Liver (tissue), 3 donors: ENCODE measurements around the gene UGGT2.

Experiments
- FOXA1 ChIP-seq: IDR thresholded peaks from 2 replicates; pipeline ENCODE4 v1.6.1; 2016; ENCODE audit warnings: antibody characterized with exemption
- FOXA2 ChIP-seq: IDR thresholded peaks from 2 replicates; pipeline ENCODE4 v1.6.1; 2016; ENCODE audit warnings: antibody characterized with exemption
- NR2F2 ChIP-seq: IDR thresholded peaks from 2 replicates; pipeline ENCODE4 v1.6.1; 2016; ENCODE audit warnings: antibody characterized with exemption
- RXRA ChIP-seq, 2 donors: IDR thresholded peaks; 2 replicates each; pipeline ENCODE4 v1.6.1; 2017 to 2018; ENCODE audit warnings: antibody characterized with exemption in 2 of 2, mild to moderate bottlenecking in 1 of 2
- SP1 ChIP-seq: IDR thresholded peaks from 2 replicates; pipeline ENCODE4 v1.6.1; 2018; ENCODE audit warnings: antibody characterized with exemption, mild to moderate bottlenecking
- YY1 ChIP-seq: IDR thresholded peaks from 2 replicates; pipeline ENCODE4 v1.6.1; 2016; ENCODE audit warnings: antibody characterized with exemption, mild to moderate bottlenecking
- TF ChIP-seq, protein P1 (sequence below): fragments of 150-350 bp; IDR thresholded peaks from 2 replicates; pipeline ENCODE4 v1.5.1; 2017; ENCODE audit warnings: improper control_type of control experiment, low read depth, low read length; ENCODE audit not compliant: missing input control
- TF ChIP-seq, protein P2 (sequence below): IDR thresholded peaks from 2 replicates; pipeline ENCODE4 v1.6.1; 2016; ENCODE audit warnings: antibody characterized with exemption
- TF ChIP-seq, protein P3 (sequence below): IDR thresholded peaks from 2 replicates; pipeline ENCODE4 v1.6.1; 2016; ENCODE audit warnings: antibody characterized with exemption
- TF ChIP-seq, protein P4 (sequence below): IDR thresholded peaks from 2 replicates; pipeline ENCODE4 v1.6.1; 2016; ENCODE audit warnings: antibody characterized with exemption, mild to moderate bottlenecking
- donor health status: healthy.
- donor health status: healthy.

DNA sequence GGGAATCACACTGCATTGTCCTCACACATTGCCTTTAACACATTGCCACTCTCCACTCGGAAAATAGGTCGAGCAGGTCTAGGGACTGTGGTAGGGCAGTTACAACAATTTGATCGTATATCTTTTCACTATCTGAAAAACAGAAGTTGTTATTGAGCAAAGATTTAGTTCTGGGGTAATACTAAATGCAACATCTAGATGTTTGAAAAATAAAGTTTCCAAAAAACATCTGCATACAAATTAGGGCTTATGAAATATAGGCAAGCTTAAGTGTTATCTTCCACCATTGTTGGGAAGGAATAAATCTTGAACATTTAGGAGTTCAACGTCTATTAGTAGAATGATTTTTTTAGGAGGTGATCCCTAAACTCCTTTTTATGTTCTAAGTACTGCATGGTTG, 35.9 kb upstream of the UGGT2 start:
- TF ChIP-seq, protein P1, sequence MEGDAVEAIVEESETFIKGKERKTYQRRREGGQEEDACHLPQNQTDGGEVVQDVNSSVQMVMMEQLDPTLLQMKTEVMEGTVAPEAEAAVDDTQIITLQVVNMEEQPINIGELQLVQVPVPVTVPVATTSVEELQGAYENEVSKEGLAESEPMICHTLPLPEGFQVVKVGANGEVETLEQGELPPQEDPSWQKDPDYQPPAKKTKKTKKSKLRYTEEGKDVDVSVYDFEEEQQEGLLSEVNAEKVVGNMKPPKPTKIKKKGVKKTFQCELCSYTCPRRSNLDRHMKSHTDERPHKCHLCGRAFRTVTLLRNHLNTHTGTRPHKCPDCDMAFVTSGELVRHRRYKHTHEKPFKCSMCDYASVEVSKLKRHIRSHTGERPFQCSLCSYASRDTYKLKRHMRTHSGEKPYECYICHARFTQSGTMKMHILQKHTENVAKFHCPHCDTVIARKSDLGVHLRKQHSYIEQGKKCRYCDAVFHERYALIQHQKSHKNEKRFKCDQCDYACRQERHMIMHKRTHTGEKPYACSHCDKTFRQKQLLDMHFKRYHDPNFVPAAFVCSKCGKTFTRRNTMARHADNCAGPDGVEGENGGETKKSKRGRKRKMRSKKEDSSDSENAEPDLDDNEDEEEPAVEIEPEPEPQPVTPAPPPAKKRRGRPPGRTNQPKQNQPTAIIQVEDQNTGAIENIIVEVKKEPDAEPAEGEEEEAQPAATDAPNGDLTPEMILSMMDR = no peak
- TF ChIP-seq FOXA1 = no peak
- TF ChIP-seq, protein P2, sequence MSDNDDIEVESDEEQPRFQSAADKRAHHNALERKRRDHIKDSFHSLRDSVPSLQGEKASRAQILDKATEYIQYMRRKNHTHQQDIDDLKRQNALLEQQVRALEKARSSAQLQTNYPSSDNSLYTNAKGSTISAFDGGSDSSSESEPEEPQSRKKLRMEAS = no peak
- no peak for TF ChIP-seq FOXA2
- no peak for TF ChIP-seq YY1
- TF ChIP-seq, protein P3, sequence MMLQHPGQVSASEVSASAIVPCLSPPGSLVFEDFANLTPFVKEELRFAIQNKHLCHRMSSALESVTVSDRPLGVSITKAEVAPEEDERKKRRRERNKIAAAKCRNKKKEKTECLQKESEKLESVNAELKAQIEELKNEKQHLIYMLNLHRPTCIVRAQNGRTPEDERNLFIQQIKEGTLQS = no peak
- TF ChIP-seq, protein P4, sequence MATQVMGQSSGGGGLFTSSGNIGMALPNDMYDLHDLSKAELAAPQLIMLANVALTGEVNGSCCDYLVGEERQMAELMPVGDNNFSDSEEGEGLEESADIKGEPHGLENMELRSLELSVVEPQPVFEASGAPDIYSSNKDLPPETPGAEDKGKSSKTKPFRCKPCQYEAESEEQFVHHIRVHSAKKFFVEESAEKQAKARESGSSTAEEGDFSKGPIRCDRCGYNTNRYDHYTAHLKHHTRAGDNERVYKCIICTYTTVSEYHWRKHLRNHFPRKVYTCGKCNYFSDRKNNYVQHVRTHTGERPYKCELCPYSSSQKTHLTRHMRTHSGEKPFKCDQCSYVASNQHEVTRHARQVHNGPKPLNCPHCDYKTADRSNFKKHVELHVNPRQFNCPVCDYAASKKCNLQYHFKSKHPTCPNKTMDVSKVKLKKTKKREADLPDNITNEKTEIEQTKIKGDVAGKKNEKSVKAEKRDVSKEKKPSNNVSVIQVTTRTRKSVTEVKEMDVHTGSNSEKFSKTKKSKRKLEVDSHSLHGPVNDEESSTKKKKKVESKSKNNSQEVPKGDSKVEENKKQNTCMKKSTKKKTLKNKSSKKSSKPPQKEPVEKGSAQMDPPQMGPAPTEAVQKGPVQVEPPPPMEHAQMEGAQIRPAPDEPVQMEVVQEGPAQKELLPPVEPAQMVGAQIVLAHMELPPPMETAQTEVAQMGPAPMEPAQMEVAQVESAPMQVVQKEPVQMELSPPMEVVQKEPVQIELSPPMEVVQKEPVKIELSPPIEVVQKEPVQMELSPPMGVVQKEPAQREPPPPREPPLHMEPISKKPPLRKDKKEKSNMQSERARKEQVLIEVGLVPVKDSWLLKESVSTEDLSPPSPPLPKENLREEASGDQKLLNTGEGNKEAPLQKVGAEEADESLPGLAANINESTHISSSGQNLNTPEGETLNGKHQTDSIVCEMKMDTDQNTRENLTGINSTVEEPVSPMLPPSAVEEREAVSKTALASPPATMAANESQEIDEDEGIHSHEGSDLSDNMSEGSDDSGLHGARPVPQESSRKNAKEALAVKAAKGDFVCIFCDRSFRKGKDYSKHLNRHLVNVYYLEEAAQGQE = no peak
- TF ChIP-seq RXRA (IDR thresholded peaks at IDR 0.05) = no peak
- TF ChIP-seq SP1 = no peak
- no peak for TF ChIP-seq NR2F2
